H4 (cell line): Measurements from ENCODE around the gene SNAP91. TPM values are rescaled to one million over a fixed set of nuclear protein-coding genes. Genes with fewer than 3 reads are reported as not detected.
"Not testable (repeated sequence)": the region's sequence is repeated elsewhere in the genome, so short reads cannot be mapped to it uniquely, and the experiment has no call there.

ENCODE experiments used
- DNase-seq: peaks from one replicate; pipeline ENCODE4 v3.0.0-alpha.2; 2015; ENCODE audit warnings: low spot score
- total RNA-seq: library from RNA; depleted of rRNA; stranded (reverse); fragments of >200 nt; shearing (Covaris generic); gene quantifications from 2 replicates; pipeline ENCODE4 v1.2.3, GENCODE V29; 2014; rRNA removed

The SNAP91 gene, protein sequence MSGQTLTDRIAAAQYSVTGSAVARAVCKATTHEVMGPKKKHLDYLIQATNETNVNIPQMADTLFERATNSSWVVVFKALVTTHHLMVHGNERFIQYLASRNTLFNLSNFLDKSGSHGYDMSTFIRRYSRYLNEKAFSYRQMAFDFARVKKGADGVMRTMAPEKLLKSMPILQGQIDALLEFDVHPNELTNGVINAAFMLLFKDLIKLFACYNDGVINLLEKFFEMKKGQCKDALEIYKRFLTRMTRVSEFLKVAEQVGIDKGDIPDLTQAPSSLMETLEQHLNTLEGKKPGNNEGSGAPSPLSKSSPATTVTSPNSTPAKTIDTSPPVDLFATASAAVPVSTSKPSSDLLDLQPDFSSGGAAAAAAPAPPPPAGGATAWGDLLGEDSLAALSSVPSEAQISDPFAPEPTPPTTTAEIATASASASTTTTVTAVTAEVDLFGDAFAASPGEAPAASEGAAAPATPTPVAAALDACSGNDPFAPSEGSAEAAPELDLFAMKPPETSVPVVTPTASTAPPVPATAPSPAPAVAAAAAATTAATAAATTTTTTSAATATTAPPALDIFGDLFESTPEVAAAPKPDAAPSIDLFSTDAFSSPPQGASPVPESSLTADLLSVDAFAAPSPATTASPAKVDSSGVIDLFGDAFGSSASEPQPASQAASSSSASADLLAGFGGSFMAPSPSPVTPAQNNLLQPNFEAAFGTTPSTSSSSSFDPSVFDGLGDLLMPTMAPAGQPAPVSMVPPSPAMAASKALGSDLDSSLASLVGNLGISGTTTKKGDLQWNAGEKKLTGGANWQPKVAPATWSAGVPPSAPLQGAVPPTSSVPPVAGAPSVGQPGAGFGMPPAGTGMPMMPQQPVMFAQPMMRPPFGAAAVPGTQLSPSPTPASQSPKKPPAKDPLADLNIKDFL
- total RNA-seq, result 0.43 and 1.6 TPM in 2 replicates

DNA sequence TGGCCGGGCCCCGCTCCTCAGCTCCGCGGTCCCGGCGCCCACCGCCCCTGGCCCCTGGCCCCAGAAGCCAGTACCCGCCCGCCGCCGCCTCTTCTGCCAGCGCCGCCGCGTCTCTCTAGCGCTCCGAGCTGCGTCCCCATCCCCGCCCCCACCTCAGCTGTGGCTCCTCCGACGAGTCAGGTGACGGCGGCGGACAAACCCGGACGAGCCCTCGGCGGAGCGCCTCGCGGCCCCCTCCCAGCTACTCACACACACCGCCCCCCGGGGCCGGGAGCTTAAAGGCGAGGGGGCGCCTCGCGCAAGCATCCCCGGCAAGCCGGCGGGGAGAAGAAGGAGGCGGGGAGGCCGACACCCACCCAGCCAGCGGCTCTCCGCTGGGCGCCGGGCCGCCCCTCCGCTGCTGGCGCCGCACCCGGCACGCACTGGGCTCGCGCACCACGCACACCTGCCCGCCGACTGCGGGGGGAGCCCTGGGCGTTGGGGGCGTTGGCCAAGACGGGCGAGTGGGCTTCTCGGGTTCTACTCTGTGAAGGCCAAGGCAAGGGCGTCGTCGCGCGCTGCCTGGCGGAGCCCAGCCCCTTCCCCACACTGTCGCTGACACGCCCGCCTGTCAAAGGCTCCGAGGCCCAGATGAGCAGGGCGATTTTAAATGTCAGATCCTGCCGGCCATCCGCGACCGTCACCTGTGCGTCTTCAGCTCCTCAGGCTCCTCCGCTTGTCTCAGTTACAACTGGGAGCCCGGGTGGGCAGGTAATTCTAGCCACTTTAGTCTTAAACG lies at the start of gene SNAP91:
SNAP91 (minus strand) TSS at position 132 of the 778 bp plus-strand sequence. CDS start 1,174 bp downstream, outside the sequence.
- peak; percentile 4 for DNase-seq

GRCh38 chr6:83758533-83758932 lies 49.6 kb upstream of the SNAP91 start:
- DNase-seq, result no peak

- DNase-seq, result no peak
Measured at GRCh38 chr6:83757021-83757420, 48.1 kb upstream of the SNAP91 start.

DNA sequence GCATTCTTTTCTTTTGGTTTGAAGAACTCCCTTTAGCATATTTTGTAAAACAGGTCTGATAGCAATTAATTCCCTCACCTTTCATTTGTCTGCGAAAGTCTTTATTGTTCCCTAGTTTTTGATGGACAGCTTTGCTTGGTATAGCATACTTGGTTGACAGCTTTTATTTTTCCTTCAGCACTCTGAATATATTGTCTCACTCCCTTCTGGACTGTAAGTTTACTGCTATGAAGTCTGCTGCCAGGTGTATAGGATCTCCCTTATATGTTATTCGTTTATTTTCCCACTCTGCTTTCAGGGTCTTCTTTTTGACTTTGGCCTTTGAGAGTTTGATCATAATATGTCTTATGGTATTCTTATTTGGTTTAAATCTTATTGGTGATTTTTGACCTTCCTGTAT lies 47.7 kb upstream of the SNAP91 start:
- DNase-seq, result no peak

DNA sequence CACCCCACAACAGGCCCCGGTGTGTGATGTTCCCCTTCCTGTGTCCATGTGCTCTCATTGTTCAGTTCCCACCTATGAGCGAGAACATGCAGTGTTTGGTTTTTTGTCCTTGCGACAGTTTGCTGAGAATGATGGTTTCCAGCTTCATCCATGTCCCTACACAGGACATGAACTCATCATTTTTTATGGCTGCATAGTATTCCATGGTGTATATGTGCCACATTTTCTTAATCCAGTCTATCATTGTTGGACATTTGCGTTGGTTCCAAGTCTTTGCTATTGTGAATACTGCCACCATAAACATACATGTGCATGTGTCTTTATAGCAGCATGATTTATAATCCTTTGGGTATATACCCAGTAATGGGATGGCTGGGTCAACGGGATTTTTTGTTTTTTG lies 43.5 kb upstream of the SNAP91 start:
- not testable (repeated sequence) for DNase-seq

DNA sequence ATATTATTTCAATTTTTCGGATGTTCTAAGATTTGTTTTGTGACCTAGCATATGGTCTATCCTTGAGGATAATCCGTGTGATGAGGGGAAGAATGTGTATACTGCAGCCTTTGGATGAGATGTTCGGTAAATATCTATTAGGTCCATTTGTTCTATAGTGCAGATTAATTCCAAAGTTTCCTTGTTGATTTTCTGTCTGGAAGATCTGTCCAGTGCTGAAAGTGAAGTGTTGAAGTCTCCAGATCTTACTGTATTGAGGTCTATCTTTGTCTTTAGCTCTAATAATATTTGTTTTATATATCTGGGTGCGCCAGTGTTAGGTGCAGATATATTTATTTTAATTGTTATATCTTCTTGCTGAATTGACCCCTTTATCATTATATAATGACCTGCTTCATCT lies 32.2 kb upstream of the SNAP91 start:
- DNase-seq, result no peak

DNA sequence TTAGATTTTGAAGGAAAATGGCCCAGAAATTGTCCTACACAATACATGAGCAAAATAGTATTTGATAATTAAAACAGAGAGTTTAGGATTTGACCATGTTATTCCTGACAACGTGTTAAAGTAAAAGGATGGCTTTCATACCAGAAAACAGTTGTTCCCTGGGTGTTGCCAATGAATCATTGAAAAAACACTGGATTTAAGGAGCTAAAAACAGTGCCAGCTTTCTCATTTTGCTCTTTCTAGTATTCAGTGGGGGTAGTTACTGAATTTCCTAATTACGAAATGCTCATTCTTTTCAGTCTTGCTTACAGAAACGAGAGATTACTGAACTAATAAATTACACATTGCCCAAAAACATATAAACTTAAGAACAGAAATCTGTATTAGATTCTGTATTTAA lies 26.6 kb upstream of the SNAP91 start:
- DNase-seq, result no peak

DNA sequence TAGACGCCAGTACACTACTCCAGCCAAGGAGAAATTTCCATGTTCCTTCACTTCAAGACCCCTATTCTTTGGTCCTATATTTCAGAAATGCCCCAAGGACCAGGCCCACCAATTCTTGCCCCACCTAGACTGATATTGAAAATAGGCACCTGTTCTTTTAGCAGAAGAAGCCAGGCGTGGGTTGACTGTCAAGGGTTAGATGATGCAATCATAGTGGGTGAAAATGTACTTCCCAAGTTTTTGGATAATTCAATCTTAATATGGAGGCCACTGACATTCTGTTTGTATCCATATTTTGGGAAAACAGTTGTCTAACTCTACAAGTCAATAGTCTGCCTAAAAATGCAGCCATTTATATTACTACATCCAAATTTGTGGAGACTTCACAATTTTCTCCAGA lies 21.0 kb upstream of the SNAP91 start:
- no peak for DNase-seq

- no peak for DNase-seq
Measured at GRCh38 chr6:83722876-83723275, 14.0 kb upstream of the SNAP91 start.

- DNase-seq, result no peak
Measured at GRCh38 chr6:83717809-83718208, 8.9 kb upstream of the SNAP91 start.

DNA sequence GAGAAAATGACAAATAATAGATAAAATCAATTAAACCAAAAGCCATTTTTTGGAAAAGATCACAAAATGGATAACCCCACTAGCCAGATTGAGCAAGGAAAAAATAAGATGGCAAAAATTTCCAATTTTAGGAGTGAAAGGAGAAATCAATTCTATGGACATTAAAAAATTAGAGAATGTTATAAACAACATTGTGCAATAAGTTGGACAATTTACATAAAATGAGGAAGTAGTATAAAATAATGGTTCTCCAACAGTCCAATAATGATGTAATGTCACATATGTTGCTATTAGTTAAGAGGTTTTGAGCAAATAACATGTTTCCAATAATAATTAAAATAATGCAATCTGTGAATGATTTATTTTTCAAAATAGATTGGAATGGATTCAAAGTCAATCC lies 3.1 kb upstream of the SNAP91 start:
- DNase-seq, result no peak

- DNase-seq, result no peak
Measured at GRCh38 chr6:83709748-83710050, 798 bp upstream of the SNAP91 start.

- no peak for DNase-seq
Measured at GRCh38 chr6:83708546-83708969, 343 bp downstream of the SNAP91 start.

DNA sequence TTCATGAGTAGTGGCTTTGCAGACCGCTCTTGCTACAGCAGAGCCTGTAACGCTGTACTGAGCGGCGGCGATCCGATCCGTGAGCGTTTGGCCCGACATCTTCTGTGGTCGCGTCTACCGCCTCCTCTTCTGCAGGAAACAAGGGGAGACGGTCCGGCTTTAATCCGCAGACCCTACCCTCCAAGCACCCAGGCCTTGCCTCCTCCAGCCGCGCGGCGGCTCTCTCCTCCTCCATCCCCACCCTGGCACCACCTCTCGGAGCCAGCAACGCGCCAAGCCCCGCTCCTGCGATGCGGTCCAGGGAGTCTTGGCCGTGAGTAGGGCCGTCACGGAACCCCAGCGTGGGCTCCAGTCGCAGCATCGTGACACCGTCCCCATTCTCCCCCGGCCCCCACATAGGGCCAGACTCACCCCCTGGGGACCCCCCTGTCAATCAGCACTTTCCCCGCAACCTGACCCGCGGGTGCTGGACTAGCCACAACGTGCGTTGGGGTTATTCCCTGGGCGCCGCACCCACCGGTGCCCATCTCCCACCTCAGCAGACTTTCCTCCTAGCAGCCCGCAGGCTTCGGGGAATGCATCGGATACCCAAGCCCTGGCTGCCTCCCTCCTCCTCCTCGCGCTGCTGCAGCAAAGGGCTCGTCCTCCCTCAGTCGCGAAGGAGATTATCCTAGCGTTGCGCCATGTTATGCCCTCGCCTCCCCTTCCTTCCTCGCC lies 914 bp downstream of the SNAP91 start:
- no peak for DNase-seq

DNA sequence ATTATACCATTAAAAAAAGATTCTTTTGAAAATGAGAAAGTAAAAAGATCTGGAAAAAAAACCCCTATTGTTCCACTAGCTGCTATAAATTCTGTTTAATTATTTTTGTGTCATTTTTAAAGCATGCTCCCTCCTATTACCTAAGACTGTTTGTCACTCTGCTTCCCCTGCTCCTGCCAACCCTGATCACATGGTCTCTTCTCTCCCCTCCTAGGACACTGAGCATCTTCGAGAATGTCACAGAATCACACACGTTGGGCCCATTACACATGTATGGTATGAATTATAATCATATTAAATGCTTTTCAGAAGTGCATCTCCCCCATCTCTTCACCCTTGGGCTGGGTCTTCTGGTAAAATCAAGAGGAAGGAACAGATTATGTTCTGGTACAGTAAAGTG lies 6.2 kb downstream of the SNAP91 start:
- DNase-seq, result no peak

DNA sequence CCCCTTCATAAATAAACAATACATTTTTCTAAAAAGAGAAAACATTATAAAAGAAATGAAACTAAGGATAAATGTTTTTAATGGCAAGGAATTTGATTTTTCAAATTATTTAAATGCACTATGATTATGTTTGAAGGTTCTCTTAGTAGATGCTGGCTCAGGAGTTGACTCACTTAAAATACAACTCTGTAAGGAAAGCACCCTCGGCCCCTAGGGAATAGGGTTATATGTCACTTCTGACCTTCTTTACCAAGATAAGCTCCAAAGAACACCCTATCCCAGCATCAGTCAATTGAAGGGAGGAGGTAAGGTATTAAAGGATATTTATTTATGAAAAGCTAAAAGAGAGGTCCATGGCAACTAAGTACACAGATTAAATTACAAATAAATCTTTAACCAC lies 6.8 kb downstream of the SNAP91 start:
- no peak for DNase-seq

- no peak for DNase-seq
Measured at GRCh38 chr6:83696674-83697073, 12.2 kb downstream of the SNAP91 start.

DNA sequence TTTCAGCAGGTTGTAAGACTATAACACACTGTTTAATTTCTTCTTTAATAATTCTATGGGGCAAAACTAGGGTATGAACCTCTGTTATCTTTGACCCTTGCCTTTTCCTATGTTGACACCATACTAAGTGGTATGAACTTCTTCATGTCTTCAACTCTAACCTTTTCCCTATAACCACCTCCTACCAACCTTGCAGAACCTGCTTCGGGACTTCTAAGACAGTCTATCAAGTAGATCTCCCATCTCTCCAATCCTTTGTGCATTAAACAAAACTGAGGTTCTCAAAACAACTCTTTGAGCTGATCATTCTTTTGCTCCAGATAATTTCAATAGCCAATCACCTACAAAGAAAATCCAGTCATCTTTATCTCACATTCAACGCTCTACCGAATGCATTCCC lies 23.4 kb downstream of the SNAP91 start:
- no peak for DNase-seq

- DNase-seq, result no peak
Measured at GRCh38 chr6:83677791-83678190, 31.1 kb downstream of the SNAP91 start.

DNA sequence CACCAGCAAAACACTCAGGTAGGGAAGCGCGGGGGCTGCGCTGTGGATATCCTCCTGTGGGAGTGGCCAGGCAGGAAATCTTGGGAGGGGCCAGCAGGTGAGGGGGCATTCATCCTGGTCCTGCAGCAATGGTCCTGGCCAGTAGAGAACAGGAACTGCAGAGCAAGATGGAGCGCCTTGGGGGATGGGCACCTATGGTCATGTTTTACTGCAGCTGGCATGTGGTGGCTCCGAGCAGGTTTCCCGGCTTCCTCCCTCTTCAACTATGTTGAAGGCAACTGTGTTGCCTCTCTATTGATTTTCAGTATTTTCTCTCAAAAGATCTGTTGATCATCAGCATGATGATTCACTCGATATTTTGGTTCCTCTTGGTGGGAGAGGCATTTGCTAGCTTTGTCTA lies 70.9 kb downstream of the SNAP91 start:
- no peak for DNase-seq

DNA sequence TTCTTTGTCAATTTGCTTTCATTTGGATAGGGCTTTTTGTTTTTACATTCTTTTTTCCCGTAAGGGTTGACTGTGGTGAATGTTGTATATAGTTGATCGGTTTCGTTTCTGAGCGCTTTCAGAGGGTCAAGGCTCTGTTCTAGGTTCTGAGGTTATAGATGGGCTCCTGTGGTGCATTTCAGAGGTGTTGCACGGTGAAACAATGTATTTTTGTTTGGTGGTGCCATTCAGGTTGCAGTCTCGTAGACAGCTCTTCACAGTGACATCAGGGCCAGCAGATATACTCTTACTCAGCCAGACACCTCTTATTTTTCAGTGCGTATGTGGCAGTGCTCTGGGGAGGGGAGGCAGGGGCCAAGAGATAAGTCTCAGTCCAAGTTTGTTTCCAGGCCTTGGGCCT lies 72.1 kb downstream of the SNAP91 start:
- DNase-seq, result no peak

DNA sequence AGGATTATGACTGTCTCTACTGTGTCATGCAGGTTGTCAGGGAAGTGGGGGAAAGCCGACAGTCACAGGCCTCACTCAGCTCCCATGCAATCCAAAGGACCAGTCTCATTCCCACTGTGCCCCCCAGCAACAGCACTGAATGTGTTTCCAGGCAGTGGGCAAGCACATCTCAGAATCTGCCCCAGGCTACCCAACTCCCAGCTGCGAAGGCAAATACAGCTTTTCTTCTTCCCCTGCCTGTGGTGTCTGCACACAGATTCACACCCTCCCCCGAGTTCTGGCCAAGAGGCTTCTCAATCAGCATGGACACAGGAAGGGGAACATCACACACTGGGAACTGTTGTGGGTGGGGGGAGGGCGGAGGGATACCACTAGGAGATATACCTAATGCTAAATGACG lies 75.3 kb downstream of the SNAP91 start:
- DNase-seq, result no peak
